ENCODE results near the gene CTSD.

Gene CTSD

GRCh38 chr11:1755692-1756561 is 7.8 kb downstream of the CTSD start:
- DNase-seq (ENCODE audit: low read depth in 2 of 2) = no peak

GRCh38 chr11:1755344-1755691 is 8.4 kb downstream of the CTSD start:
- no peak for DNase-seq (ENCODE audit: low read depth in 2 of 2)

- DNase-seq (ENCODE audit: low read depth in 2 of 2) = no peak
Measured at GRCh38 chr11:1754376-1755150, 9.2 kb downstream of the CTSD start.

GRCh38 chr11:1753929-1754305 is 9.8 kb downstream of the CTSD start:
- no peak for DNase-seq (ENCODE audit: low read depth in 2 of 2)

- no peak for DNase-seq (ENCODE audit: low read depth in 2 of 2)
Measured at GRCh38 chr11:1753229-1753928, 10.3 kb downstream of the CTSD start.

- DNase-seq (ENCODE audit: low read depth in 2 of 2) = no peak
Measured at GRCh38 chr11:1752907-1753228, 10.9 kb downstream of the CTSD start.

GRCh38 chr11:1751999-1752906 is 11.5 kb downstream of the CTSD start:
- no peak for DNase-seq (ENCODE audit: low read depth in 2 of 2)

- DNase-seq (ENCODE audit: low read depth in 2 of 2) = no peak
Measured at GRCh38 chr11:1751531-1751921, 12.2 kb downstream of the CTSD start.

GRCh38 chr11:1750840-1751530 is 12.7 kb downstream of the CTSD start:
- DNase-seq (ENCODE audit: low read depth in 2 of 2) = no peak

GRCh38 chr11:1750481-1750839 is 13.3 kb downstream of the CTSD start, which contains the start of gene IFITM10:
Gene IFITM10 (minus strand): TSS chr11:1750595. CDS start chr11:1750442, 153 bp downstream.
- no peak for DNase-seq (ENCODE audit: low read depth in 2 of 2)

GRCh38 chr11:1749395-1750351 is 14.1 kb downstream of the CTSD start:
- no peak for DNase-seq (ENCODE audit: low read depth in 2 of 2)

- DNase-seq (ENCODE audit: low read depth in 2 of 2) = no peak
Measured at GRCh38 chr11:1748636-1749394, 14.9 kb downstream of the CTSD start.

- no peak for DNase-seq (ENCODE audit: low read depth in 2 of 2)
Measured at GRCh38 chr11:1747753-1748635, 15.7 kb downstream of the CTSD start.

- DNase-seq (ENCODE audit: low read depth in 2 of 2) = no peak
Measured at GRCh38 chr11:1746956-1747752, 16.6 kb downstream of the CTSD start.

GRCh38 chr11:1746511-1746931 is 17.2 kb downstream of the CTSD start:
- DNase-seq (ENCODE audit: low read depth in 2 of 2) = no peak

- no peak for DNase-seq (ENCODE audit: low read depth in 2 of 2)
Measured at GRCh38 chr11:1745701-1746320, 17.9 kb downstream of the CTSD start.
